SK-N-MC (cell line): ENCODE data around the gene KLC4.

Source experiments
- DNase-seq: peaks from one replicate; pipeline ENCODE4 v3.0.0-alpha.2; 2011; ENCODE audit warnings: low read depth, low spot score
- H3K27ac ChIP-seq: fragments of 200-600 bp; sonication (generic); 2 replicates; pipeline ENCODE4 v1.5.1; 2016; ENCODE audit warnings: mixed run types
- H3K36me3 ChIP-seq: fragments of 200-600 bp; sonication (generic); 2 replicates; pipeline ENCODE4 v1.6.1; 2017; ENCODE audit warnings: antibody characterized with exemption, low read length, mixed read lengths; ENCODE audit not compliant: insufficient read depth
- H3K4me3 ChIP-seq: fragments of 200-600 bp; sonication (generic); 2 replicates; pipeline ENCODE4 v1.5.1; 2016
- H3K9ac ChIP-seq: fragments of 200-600 bp; sonication (generic); 2 replicates; pipeline ENCODE4 v1.8.0; 2017; ENCODE audit warnings: mixed run types, mixed read lengths; ENCODE audit not compliant: insufficient read length
- H3K9me3 ChIP-seq: fragments of 200-600 bp; sonication (generic); 2 replicates; pipeline ENCODE4 v1.6.1; 2017; ENCODE audit warnings: low read depth, mild to moderate bottlenecking, antibody characterized with exemption, low read length, moderate library complexity, mixed read lengths
- EZH2 ChIP-seq: fragments of 200-600 bp; sonication (generic); IDR thresholded peaks from one replicate; pipeline ENCODE4 v1.6.1; 2017; ENCODE audit warnings: antibody characterized with exemption
- FOXP2 ChIP-seq: optimal IDR thresholded peaks from 2 replicates; pipeline ENCODE3; 2011; ENCODE audit warnings: mild to moderate bottlenecking, moderate library complexity; ENCODE audit not compliant: insufficient read depth; ENCODE audit errors: extremely low read length, control extremely low read depth
- POLR2AphosphoS5 ChIP-seq: IDR thresholded peaks from 2 replicates; pipeline ENCODE4 v1.6.1; 2012; ENCODE audit warnings: mild to moderate bottlenecking, low read depth, low read length, borderline replicate concordance

Gene KLC4

DNA sequence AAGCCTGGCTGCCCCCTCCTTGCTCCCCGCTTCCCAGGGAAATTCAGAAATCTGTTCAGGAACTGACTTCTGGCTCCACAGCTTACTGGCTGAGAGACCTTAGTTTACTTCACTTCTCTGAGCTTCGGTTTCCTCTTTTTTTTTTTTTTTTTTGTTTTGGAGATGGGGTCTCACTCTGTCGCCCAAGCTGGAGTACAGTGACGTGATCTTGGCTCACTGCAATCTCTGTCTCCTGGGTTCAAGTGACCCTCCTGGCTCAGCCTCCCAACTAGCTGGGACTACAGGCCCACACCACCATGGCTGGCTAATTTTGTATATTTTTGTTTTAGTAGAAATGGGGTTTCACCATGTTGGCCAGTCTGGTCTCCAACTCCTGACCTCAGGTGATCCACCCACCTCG lies 31.6 kb downstream of the KLC4 start:
- Histone ChIP-seq H3K4me3 (no peak overlapping the region), H3K27ac (peak overlapping the region; percentile 69), H3K9me3 (no peaks in the 10 kb centered on the region), H3K36me3 (no peaks in the 10 kb centered on the region), H3K9ac (peak overlapping the region; percentile 33)
- no peak for DNase-seq
- TF ChIP-seq EZH2 (no peak), FOXP2 (no peak), POLR2AphosphoS5 (no peak)

DNA sequence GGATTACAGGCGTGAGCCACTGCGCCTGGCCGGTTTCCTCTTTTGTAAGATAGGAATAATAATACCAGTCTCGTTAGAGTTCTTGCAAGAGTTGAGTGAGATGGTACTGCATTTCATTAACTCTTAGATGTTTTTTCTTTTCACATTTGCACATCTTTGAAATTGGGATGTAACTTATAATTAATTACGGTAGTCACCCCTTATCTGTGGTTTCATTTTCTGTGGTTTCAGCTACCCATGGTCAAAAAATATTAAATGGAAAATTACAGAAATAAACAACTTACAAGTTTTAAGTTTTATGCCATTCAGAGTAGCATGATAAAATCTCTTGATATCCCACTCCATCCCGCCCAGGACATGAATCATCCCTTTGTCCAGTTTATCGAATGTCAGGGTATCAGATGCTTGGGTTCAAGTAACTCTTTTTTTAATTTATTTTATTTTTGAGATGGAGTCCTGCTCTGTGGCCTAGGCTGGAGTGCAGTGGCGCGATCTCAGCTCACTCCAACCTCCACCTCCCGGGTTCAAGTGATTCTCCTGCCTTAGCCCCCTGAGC lies 32.1 kb downstream of the KLC4 start:
- no peak for TF ChIP-seq FOXP2
- no peak for TF ChIP-seq EZH2
- TF ChIP-seq POLR2AphosphoS5: no peak

DNA sequence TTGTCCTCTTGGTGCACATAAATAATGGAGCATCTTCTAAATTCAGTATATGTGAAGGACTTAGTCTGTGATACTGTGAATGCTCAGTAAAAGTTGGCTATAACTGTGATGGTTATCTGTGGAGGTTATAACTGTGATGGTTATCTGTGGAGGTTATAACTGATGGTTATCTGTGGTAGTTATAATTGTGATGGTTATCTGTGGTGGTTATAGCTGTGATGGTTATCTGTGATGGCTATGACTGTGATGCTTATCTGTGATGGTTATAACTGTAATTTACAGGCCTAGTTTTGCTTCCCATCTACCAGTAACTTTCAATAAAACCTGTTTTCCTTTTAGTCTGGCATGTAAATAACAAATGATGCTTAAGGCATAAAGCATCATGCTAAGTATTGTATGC lies 33.2 kb downstream of the KLC4 start:
- Histone ChIP-seq H3K9ac (no peak overlapping the region), H3K36me3 (no peaks in the 10 kb centered on the region), H3K9me3 (no peaks in the 10 kb centered on the region), H3K4me3 (no peak overlapping the region), H3K27ac (no peak overlapping the region)
- TF ChIP-seq EZH2 (no peak), FOXP2 (no peak), POLR2AphosphoS5 (no peak)
- no peak for DNase-seq

More for the DNA sequence above, 32.1 kb downstream of the KLC4 start:
- DNase-seq: no peak
- Histone ChIP-seq H3K27ac (no peak overlapping the region), H3K4me3 (no peak overlapping the region), H3K9me3 (no peaks in the 10 kb centered on the region), H3K36me3 (no peaks in the 10 kb centered on the region), H3K9ac (no peak overlapping the region)

DNA sequence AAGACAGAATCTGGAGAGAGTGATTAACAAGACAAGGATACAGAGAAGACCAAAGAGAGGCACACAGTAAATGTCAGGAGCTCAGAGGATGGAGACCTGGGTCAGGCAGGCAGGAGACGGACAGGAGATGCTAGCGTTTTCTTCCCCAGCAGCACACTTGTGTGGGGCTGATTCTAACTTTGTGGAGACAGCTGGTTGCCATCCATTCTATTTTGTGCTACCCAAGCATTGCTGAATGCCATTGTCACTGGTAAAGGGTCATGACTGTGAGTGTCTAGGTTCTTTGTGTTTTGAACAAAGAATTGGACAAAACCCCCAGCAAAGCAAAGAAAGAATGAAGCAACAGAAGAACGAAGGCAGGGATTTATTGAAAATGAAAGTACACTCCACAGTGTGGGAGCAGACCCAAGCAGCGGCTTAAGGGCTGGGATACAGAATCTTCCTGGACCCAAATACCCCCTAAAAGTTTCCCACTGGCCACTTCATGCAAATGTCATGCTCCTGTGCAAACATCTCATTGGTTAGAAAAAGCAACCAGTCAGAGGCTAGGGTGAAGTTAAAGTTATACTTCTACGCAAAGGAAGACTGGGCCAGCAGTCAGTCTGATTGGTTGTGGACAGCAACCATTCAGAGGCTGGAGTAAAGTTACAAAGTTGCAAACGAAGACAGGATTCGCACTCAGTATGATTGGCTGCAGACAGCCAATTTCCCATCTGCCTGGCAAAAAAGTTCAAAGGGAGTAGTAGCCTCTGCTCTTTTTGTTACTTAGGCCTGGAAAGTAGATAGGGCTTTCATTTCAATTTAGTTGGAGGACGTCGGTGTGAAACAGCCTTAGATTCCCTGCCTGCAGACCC lies 34.2 kb downstream of the KLC4 start:
- no peak for TF ChIP-seq EZH2
- no peak for TF ChIP-seq FOXP2
- TF ChIP-seq POLR2AphosphoS5: no peak
- no peak overlapping the region for H3K4me3 ChIP-seq
- H3K36me3 ChIP-seq: no peaks in the 10 kb centered on the region
- H3K9ac ChIP-seq: no peak overlapping the region
- H3K27ac ChIP-seq: no peak overlapping the region
- DNase-seq: no peak
- no peaks in the 10 kb centered on the region for H3K9me3 ChIP-seq

DNA sequence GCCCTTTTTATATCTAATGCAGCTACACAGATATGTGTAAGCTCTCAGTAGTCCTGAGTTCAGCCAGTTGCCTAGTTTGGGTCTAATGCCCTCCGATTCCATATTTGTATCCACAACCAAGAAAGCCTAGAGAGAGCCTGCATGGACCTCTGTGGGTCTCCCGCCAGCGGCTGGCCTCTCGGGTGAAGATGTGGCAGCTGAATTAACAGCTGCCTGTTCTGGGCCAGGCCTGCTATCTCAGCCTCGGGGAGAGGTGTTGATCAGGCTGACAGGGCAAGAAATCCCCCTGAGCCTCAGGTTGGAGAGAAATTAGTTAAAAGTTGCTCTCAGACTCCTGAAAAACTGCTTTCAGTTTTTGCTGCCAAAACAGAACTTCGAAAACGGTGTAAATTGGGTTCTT lies 36.5 kb downstream of the KLC4 start:
- H3K27ac ChIP-seq: peak overlapping the region; percentile 39
- no peaks in the 10 kb centered on the region for H3K9me3 ChIP-seq
- TF ChIP-seq EZH2 (no peak), POLR2AphosphoS5 (no peak), FOXP2 (no peak)
- no peak for DNase-seq
- H3K9ac ChIP-seq: no peak overlapping the region
- H3K4me3 ChIP-seq: no peak overlapping the region
- H3K36me3 ChIP-seq: no peaks in the 10 kb centered on the region

DNA sequence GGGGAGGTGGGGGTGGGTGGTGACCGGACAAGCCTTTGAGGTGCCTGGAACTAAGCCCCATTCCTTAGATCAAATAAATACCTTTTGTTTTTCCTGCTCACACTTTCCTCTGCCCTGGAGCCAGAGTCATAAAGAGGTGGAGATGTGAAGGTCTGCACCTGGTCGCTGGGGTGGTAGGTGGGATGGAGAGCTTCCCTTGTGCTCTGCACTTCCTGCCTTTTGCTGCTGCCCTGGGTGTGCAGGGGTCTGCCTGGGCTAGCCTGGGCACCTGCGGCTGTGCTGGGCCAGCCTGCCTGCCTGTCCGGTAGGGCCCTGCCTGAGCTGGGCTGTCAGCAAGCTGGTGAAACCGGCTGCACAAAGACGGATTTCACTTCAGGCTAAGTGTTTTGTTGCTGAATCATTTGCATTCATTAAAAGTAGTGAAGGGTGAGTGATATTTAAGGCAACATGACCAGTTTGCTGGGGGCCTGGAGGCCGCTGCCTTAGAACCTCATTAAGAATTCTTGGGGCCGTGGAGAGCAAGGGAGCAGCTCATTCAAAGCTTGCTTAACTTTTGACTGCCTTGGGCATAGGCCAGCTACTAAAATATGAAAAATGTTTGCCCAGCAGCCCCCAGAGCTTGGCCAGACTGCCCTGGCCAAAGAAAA lies 37.1 kb downstream of the KLC4 start:
- Histone ChIP-seq H3K36me3 (no peaks in the 10 kb centered on the region), H3K9me3 (no peaks in the 10 kb centered on the region), H3K9ac (no peak overlapping the region), H3K4me3 (no peak overlapping the region), H3K27ac (no peak overlapping the region; the same call in 1 of the 2 replicates)
- no peak for DNase-seq
- TF ChIP-seq POLR2AphosphoS5: no peak
- no peak for TF ChIP-seq EZH2
- TF ChIP-seq FOXP2: no peak

DNA sequence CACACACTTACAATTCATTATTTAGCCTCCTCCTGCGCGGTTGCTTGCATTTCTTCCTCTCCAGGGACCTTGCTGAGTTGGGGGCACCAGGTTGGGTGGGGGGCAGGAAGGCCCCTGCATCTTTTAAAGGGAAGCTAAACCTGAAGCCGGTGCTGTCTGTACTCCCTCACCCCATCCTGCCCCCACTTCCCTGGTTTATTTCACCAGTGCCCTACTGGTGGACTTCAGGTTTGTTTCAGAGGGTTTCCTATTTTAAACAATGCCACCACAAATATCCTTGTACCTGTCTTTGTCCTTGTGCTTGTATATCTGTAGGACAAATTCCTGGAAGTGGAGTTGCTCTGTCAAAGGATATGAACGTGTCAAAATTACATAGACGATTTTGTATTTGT lies 37.7 kb downstream of the KLC4 start:
- Histone ChIP-seq H3K9ac (no peak overlapping the region), H3K4me3 (no peak overlapping the region), H3K9me3 (no peaks in the 10 kb centered on the region), H3K36me3 (no peaks in the 10 kb centered on the region), H3K27ac (peak overlapping the region; percentile 1; the same call in 1 of the 2 replicates)
- TF ChIP-seq FOXP2 (no peak), EZH2 (no peak), POLR2AphosphoS5 (no peak)
- DNase-seq: no peak

DNA sequence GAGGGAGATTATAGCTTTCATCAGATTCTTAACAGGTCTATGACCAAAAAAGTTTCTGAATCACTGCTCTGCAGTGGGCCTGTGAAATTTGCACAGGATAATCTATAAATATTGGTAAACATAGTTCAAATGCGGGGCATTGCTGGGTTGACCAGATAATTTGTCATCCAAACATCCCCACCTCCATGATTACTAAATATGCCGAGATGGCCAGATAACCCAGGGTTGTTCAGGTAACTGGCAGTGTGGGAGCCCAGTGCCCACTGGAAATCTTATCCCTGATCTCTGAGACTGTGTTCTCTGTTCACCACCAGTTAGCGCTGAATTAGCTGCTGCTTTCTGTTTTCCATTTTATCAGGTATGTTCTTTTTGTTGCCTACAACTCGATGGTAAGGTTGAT lies 38.1 kb downstream of the KLC4 start:
- Histone ChIP-seq H3K27ac (peak overlapping the region; percentile 1; the same call in 1 of the 2 replicates), H3K9me3 (no peaks in the 10 kb centered on the region), H3K4me3 (no peak overlapping the region), H3K9ac (no peak overlapping the region), H3K36me3 (no peaks in the 10 kb centered on the region)
- TF ChIP-seq POLR2AphosphoS5: no peak
- no peak for TF ChIP-seq FOXP2
- no peak for TF ChIP-seq EZH2
- DNase-seq: no peak
